Ecto neural progenitor cell (in vitro differentiated cells): Measurements from ENCODE around the gene ZDHHC24.
A peak's percentile ranks its signal among the peaks of the same experiment; 100 is the strongest.

Source experiments
- DNase-seq: peaks from one replicate; pipeline ENCODE4 v3.0.0-alpha.2; 2018; ENCODE audit warnings: low spot score

The ZDHHC24 gene

GRCh38 chr11:66494935-66495334, 50.9 kb downstream of the ZDHHC24 start:
- DNase-seq = no peak

DNA sequence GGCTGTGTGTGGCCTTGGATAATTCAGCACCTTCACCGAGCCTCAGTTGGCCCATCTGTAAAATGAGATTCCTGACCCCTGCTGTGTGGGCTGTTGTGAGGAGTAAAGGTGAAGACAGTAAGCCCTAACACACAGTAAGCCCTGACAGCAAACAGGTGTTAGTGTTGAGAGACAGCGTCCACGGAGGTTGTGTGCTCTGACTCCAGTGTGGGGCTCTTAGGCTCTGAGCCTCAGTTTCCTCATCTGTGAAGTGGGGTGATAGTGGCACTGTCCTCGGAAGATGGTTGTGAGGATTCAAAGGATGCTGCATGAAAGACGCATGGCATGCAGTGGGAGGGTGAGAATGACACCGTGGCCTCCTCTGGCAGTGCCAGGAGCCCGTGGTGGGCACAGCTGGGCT, 51.4 kb downstream of the ZDHHC24 start:
- no peak for DNase-seq

- no peak for DNase-seq
Measured at GRCh38 chr11:66493130-66493529, 52.7 kb downstream of the ZDHHC24 start.

DNA sequence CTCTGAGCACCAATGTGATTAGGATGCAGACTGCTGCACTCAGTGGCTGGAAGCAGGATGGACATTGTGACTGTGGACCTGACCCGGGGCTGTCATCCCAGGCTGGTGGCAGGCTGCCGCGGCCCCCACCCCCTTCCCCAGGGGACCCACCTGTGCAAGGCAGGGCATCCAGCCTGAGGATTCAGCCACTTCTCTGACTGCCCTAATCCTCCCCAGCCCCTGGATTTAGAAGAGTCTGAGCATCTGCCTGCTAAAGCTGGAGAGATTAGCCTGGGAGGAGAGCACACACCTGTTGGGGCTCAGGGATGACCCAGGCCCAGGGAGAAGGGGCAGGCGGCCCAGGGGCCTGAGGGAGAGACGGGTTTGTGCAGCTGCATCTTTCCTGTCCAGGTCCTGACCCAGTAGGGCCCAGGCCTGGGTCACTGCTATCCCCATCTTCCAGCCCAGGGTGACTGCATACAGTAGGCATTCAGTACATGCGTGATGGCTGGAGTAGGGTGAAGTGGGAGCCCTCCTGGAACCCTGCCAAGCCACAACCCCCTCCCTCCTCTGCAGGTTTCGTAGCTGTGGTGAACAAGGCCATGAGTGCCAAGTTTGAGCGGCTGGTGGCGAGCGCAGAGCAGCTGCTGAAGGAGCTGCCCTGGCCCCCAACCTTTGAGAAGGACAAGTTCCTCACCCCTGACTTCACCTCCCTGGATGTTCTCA, 53.5 kb downstream of the ZDHHC24 start:
- DNase-seq = no peak

GRCh38 chr11:66491315-66491935, 54.4 kb downstream of the ZDHHC24 start:
- DNase-seq = no peak

DNA sequence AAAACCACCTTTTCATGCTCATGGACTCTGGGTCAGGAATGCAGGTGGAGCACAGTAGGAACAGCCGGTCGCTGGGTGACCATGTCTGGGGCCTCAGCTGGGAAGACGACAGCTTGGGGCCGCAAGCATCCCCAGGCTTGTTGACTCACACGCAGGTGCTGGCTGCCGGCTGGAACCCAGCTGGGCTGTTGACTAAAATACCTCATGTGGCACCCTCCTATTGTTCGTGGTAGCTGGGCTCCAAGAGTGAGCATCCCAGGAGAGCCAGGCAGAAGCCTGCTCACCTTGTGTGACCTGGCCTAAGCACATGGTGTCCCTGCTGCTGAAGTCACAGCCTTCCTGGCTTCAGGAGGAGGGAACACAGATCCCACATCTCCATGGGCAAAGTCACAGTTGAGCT, 56.2 kb downstream of the ZDHHC24 start:
- no peak for DNase-seq

DNA sequence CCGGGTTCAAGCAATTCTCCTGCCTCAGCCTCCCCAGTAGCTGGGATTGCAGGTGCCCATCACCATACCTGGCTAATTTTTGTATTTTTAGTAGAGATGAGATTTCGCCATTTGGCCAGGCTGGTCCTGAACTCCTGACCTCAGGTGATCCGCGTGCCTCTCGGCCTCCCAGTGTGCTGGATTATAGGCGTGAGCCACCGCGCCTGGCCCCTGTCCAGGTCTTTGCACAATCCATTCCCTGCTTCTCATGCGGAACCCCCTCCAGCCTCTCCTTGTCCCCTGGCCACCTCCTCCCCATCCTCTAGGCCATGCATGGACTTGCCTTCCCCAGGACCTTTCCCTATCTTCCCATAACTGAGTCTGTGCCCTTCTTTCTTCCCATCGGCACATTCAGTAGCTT, 56.9 kb downstream of the ZDHHC24 start:
- DNase-seq = no peak

DNA sequence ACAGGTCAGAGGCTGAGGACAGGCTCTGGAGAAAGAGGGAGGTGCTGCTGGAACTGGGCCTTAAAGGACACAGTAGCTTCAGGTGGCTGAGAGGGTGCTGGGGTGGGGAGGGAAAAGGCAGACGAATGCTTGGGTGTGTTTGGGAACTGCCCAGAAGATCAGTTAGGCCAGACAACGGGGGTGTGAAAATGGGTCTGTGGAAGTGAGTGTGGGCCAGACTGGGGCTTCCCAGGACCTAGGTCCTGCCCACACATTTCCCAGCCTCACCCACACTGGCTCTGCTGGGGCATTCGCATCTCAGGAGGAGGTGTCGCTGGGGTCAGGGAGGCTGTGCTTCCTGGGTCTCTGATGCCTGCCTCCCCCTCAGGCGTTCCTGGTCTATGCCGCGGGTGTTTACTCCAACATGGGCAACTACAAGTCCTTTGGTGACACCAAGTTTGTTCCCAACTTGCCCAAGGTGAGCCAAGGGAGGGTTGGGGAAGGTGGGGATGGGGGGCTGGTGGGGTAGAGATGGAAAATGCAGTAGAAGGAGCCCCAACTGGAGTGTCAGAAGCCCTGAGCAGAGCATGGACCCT, 61.0 kb downstream of the ZDHHC24 start:
- no peak for DNase-seq

GRCh38 chr11:66480117-66480938, 65.5 kb downstream of the ZDHHC24 start, which contains the start of gene DPP3:
Gene DPP3 (plus strand): TSS chr11:66480434. CDS start chr11:66482201, 1,767 bp downstream.
- peak; percentile 97 for DNase-seq

DNA sequence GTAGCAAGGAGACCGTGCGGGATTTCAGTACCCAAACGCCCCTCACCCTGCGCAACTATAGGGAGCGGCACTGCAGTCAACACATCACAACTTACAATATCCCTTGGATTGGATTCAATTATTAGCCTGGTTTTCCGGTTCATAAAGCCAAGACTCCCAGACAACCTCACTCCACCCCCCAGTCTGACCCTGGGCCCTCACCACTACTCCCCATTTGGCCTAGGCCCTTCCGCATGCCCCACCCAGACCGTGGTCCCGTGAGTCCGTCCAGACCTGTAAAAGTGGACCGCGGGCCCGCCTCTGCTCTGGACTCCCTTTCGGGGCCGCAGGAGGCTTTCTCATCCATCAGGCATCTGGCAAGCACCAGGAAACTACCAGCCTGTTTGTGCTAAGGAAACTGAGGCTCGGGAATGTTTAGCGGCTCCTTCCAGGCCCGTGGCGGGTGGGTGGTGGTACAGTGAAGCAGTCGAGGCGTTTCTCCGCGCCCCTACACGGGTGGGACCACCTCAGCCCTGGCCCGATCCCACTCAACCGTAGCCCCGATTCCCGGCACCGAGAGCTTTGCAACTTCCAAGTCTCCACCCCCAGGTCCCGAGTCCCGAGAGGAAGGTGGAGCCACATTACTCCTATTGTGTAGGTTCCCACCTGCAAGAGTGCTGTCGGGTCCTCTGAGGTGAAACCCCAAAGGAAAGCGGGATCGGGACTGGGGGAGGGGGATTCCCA, 66.3 kb downstream of the ZDHHC24 start:
- no peak for DNase-seq

DNA sequence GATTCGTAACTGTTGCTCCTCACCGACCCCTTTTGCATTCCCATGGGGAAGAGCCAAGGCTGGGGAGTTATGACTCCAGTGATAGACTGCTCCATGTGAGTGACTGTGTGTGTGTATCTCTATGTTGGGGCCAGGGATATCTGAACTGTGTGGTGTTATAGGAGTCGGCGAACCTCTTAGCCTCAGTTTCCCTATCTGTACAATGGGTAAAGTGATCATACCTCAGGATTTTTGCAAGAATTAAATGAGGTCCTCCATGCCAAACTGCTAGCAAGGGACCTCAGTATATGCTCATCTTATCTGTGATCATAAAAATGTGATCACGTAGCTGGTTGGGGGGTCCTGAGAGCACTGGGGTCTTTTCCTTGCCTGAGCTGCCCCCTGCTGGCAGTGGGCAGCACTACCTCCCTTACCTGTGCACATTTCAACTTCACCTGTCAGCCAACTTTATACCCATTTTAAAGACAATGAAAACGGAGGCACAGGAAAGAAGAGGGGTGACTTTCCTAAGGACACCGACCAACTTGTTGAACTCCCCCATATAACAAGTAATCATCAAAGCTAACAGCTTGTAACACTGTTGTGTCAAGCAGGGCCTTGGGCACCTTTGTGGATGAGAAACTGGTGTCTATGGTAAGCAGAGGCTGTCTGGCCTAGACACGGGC, 67.0 kb downstream of the ZDHHC24 start:
- DNase-seq = no peak

DNA sequence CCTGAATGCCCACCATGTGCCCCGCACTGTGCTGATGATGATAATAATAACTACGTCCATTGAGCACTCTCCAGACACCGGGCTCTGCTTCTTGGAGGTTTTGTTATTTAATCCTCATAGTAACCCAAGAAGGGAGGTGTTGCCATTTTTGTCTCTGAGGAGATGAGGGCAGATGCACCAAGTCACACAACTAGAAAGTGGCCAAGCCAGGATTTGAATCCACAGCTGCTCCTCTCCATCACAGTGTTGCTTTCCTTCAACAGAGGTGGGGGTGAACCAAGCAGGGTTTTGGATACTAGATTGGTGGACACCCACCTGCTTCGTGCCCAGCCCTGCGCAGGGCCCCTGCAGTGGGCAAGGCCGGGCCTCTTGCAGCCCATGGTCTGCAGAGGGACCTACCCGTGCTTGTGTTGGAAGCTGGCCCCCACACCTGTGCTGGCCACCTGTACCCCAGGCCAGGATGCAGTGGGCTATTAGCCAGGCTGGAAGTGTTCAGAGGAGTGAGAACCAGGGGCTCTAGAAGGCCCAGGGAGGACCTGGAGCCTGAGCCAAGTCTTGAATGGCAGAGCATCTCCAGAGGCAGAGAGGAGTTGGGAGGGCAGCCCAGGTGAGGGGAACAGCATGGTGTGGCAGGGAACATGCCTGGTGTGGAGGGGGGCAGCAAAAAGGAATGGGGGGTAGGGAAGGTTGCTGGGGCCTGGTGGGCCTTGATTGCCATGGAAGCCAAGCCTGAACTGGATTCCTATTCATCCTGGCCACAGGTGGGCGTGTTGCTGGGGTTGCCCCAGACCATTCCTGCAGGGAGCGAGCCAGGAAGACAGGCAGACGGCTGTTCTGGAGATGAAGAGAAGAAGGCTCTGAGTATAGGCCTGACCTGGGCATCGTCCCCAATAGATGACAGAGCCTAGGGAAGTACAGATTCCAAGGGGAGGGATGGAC, 68.3 kb downstream of the ZDHHC24 start:
- DNase-seq = no peak

GRCh38 chr11:66476841-66477251, 69.0 kb downstream of the ZDHHC24 start:
- DNase-seq = no peak

DNA sequence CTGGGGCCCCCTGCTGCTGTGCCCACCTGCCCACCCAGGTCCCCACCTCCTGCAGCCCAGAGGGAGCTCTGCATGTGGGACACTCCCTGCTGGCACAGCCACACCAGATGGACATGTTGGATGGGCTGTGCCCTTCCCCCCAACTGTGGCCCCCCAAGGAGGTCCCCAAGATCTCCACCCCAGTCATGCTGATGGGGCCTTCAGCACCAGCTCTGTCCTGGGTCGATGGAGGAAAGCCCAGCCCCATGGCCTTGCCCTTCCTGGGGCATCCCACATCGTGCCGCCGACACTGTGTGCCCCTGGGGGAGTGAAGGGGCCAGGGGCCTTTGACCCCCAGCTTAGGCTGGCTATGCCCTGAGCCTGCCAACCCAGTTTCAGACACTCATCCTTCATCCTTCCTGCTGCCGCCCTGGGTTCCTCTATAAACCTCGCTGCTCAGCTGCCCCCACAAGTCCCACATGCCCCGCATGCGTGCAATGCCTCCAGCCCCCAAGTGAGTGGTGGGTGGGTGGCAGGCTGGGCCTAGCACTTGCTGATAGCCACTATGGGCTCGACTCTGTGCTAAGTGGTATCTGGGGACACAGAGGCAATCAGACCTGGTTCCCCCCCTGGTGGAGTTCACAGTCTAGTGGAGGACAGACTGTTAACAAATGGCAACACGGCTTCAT, 69.5 kb downstream of the ZDHHC24 start:
- DNase-seq = no peak

GRCh38 chr11:66475349-66476172, 70.3 kb downstream of the ZDHHC24 start:
- DNase-seq = no peak

- no peak for DNase-seq
Measured at GRCh38 chr11:66473608-66474515, 72.0 kb downstream of the ZDHHC24 start.

GRCh38 chr11:66473167-66473566, 72.7 kb downstream of the ZDHHC24 start:
- DNase-seq = no peak

DNA sequence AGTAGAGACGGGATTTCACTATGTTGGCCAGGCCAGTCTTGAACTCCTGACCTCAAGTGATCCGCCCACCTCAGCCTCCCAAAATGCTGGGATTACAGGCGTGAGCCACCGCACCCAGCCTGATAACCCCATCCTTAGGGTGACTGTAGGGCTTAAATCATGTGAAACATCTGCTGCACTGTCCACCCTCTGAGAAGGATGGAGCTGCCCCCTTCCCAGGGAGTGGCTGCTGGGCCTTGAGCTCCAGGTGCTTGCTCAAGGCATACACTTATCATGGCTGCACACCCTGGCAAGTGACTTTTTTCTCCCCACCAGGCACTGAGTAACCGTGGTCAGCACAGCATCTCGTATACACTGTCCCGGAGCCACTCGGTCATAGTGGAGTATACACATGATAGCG, 73.8 kb downstream of the ZDHHC24 start:
- no peak for DNase-seq
